ENCODE measurements around the gene AMN.

Gene AMN

GRCh38 chr14:102947321-102948103, 25.0 kb downstream of the AMN start:
- no peak for DNase-seq

- no peak for DNase-seq
Observed at GRCh38 chr14:102948698-102949061, 26.2 kb downstream of the AMN start.

GRCh38 chr14:102949062-102949800, 26.8 kb downstream of the AMN start:
- DNase-seq, result no peak

- no peak for DNase-seq
Observed at GRCh38 chr14:102949801-102950451, 27.5 kb downstream of the AMN start.

GRCh38 chr14:102951034-102951433, 28.6 kb downstream of the AMN start:
- no peak for DNase-seq

- no peak for DNase-seq
Observed at GRCh38 chr14:102951799-102952198, 29.3 kb downstream of the AMN start.

- DNase-seq, result no peak
Observed at GRCh38 chr14:102952276-102952675, 29.8 kb downstream of the AMN start.

- DNase-seq, result no peak
Observed at GRCh38 chr14:102953100-102953499, 30.6 kb downstream of the AMN start.

- DNase-seq, result no peak
Observed at GRCh38 chr14:102954081-102954789, 31.8 kb downstream of the AMN start.

GRCh38 chr14:102955636-102956408, 33.4 kb downstream of the AMN start:
- DNase-seq, result no peak

- no peak for DNase-seq
Observed at GRCh38 chr14:102957222-102957621, 34.8 kb downstream of the AMN start.

- DNase-seq, result no peak
Observed at GRCh38 chr14:102958461-102958860, 36.0 kb downstream of the AMN start.

GRCh38 chr14:102962111-102962627, 39.7 kb downstream of the AMN start:
- no peak for DNase-seq

- DNase-seq, result no peak
Observed at GRCh38 chr14:102964152-102964730, 41.8 kb downstream of the AMN start.

GRCh38 chr14:102965282-102965681, 42.8 kb downstream of the AMN start:
- DNase-seq, result no peak

GRCh38 chr14:102965971-102966655, 43.6 kb downstream of the AMN start:
- DNase-seq, result no peak

GRCh38 chr14:102966681-102967505, 44.4 kb downstream of the AMN start:
- no peak for DNase-seq

GRCh38 chr14:102967506-102967795, 45.0 kb downstream of the AMN start:
- no peak for DNase-seq

- no peak for DNase-seq
Observed at GRCh38 chr14:102968306-102968705, 45.8 kb downstream of the AMN start.

- DNase-seq, result no peak
Observed at GRCh38 chr14:102969060-102969791, 46.8 kb downstream of the AMN start.
